Osteoblast (primary cell): ENCODE data around the gene PRKCE. TPM values are rescaled to one million over a fixed set of nuclear protein-coding genes. Genes with fewer than 3 reads are reported as not detected.

ENCODE experiments used
- DNase-seq: peaks from one replicate; pipeline ENCODE4 v3.0.0; 2011; ENCODE audit warnings: low spot score, mixed read lengths; ENCODE audit not compliant: insufficient read length; ENCODE audit errors: missing footprints
- H2AFZ ChIP-seq: 2 replicates; pipeline ENCODE4 v1.6.0; 2011; ENCODE audit warnings: mild to moderate bottlenecking, low read length
- H3K27ac ChIP-seq: 2 replicates; pipeline ENCODE4 v1.5.1; 2011; ENCODE audit warnings: mild to moderate bottlenecking, low read depth, low read length, moderate library complexity
- H3K27me3 ChIP-seq: 2 replicates; pipeline ENCODE4 v1.6.0; 2012; ENCODE audit warnings: mild to moderate bottlenecking, control low read depth, inconsistent platforms, low read length, moderate library complexity; ENCODE audit not compliant: insufficient read depth
- H3K36me3 ChIP-seq: 2 replicates; pipeline ENCODE4 v1.5.1; 2011; ENCODE audit warnings: mild to moderate bottlenecking, low read length, control low read depth, moderate library complexity; ENCODE audit not compliant: insufficient read depth
- H3K4me1 ChIP-seq: 2 replicates; pipeline ENCODE4 v1.5.1; 2011; ENCODE audit warnings: mild to moderate bottlenecking, low read length, control low read depth, moderate library complexity; ENCODE audit not compliant: insufficient read depth
- H3K4me2 ChIP-seq: 2 replicates; pipeline ENCODE4 v1.6.0; 2011; ENCODE audit warnings: mild to moderate bottlenecking, low read length; ENCODE audit not compliant: insufficient read depth
- H3K4me3 ChIP-seq: fragments of 200-600 bp; sonication (generic); 3 replicates; pipeline ENCODE4 v1.5.1; 2012; ENCODE audit warnings: mild to moderate bottlenecking, low read length, inconsistent platforms; ENCODE audit not compliant: insufficient read depth
- H3K79me2 ChIP-seq: 2 replicates; pipeline ENCODE4 v1.6.0; 2012; ENCODE audit warnings: mild to moderate bottlenecking, low read length, control low read depth, inconsistent platforms; ENCODE audit not compliant: insufficient read depth
- H3K9me3 ChIP-seq: 2 replicates; pipeline ENCODE4 v1.5.1; 2011; ENCODE audit warnings: low read depth, low read length, control low read depth
- H4K20me1 ChIP-seq: 2 replicates; pipeline ENCODE4 v1.6.0; 2012; ENCODE audit warnings: mild to moderate bottlenecking, low read length, control low read depth; ENCODE audit not compliant: insufficient read depth
- total RNA-seq: library from RNA; depleted of rRNA; stranded (reverse); fragments of >200 nt; gene quantifications from 2 replicates; pipeline ENCODE4 v1.2.3, GENCODE V29; 2012
- TF ChIP-seq, protein P1 (sequence below): IDR thresholded peaks from 2 replicates; pipeline ENCODE4 v1.5.1; 2011; ENCODE audit warnings: mild to moderate bottlenecking, low read depth, low read length, moderate library complexity; ENCODE audit errors: extremely low read depth

Gene PRKCE
- total RNA-seq, 1 donor: 22.1 TPM

DNA sequence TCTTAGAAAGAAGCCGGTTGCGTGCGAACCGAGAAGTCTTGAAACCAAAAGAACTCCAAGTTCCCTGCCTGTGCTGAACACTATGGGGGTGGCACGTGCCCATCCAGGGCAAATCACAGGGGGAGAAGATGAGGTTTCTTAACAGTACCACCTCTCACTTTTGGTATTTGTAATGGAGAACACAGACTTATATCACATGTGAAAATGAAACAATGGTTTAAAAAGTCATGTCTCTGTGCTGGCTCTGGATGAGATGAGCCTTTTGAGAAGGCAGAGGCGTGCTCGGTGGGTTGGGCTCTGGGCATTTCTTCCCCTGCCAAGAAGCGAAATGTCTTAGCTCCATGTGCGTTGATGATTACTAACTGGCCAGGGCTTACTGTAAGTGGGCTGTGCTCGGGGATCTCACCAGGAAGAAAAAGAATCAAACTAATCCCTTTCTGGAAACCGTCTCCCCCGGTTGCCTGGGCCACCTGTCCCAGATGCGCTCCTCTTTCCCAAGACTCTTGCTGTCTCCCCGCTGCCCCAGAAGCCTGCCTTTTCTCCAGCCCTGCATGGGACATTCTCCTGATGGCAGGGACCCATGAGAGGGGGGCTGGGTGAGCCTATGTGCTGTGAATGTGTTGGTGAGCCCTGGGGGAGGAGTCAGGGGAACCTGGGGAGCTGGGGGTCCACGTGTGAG lies 252.9 kb downstream of the PRKCE start:
- Histone ChIP-seq H3K27ac (no peak overlapping the region), H3K27me3 (no peaks in the 10 kb centered on the region), H4K20me1 (no peaks in the 10 kb centered on the region), H3K9me3 (no peaks in the 10 kb centered on the region), H3K36me3 (no peaks in the 10 kb centered on the region), H3K79me2 (no peaks in the 10 kb centered on the region), H2AFZ (no peak overlapping the region), H3K4me3 (no peak overlapping the region), H3K4me2 (peak overlapping the region; percentile 9), H3K4me1 (no peaks in the 10 kb centered on the region)
- DNase-seq: no peak
- TF ChIP-seq, protein P1, sequence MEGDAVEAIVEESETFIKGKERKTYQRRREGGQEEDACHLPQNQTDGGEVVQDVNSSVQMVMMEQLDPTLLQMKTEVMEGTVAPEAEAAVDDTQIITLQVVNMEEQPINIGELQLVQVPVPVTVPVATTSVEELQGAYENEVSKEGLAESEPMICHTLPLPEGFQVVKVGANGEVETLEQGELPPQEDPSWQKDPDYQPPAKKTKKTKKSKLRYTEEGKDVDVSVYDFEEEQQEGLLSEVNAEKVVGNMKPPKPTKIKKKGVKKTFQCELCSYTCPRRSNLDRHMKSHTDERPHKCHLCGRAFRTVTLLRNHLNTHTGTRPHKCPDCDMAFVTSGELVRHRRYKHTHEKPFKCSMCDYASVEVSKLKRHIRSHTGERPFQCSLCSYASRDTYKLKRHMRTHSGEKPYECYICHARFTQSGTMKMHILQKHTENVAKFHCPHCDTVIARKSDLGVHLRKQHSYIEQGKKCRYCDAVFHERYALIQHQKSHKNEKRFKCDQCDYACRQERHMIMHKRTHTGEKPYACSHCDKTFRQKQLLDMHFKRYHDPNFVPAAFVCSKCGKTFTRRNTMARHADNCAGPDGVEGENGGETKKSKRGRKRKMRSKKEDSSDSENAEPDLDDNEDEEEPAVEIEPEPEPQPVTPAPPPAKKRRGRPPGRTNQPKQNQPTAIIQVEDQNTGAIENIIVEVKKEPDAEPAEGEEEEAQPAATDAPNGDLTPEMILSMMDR: no peak

DNA sequence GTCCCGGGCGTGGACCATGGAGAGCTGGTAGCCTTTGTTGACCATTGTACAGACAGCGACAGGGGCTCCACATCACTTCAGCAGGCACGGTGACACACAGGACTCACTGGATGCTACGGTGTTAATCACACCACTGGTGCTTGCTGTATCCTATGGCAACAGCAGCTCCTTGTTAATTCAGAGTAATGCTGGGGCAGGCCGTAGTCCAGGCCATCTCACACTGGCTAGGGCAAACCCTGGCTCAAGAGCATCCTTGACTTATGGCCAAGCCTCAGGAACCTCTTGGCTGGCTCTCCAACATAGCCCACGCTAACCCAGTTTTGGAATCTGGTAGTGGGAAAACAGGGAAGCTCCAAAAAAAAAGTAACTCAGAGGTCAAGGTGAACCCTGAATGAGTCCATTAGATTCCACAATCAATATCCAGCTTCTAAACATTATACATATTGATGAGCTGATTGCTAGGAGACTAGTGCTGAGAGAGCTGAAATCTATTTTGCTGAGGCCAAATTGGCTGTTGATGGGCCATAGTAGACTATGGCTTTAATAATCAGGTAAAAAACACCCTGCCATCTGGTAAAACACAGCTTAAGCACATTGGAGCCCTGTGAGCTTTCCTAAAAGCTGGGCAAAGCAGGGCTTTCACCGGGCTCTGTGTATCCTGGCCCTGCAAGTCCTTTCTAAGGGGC lies 253.6 kb downstream of the PRKCE start:
- TF ChIP-seq, protein P1: no peak
- Histone ChIP-seq H3K4me2 (no peak overlapping the region), H2AFZ (no peak overlapping the region), H3K4me1 (no peaks in the 10 kb centered on the region), H3K27me3 (no peaks in the 10 kb centered on the region), H3K27ac (no peak overlapping the region), H3K79me2 (no peaks in the 10 kb centered on the region), H4K20me1 (no peaks in the 10 kb centered on the region), H3K36me3 (no peaks in the 10 kb centered on the region), H3K9me3 (no peaks in the 10 kb centered on the region), H3K4me3 (no peak overlapping the region)
- DNase-seq: peak; percentile 66

DNA sequence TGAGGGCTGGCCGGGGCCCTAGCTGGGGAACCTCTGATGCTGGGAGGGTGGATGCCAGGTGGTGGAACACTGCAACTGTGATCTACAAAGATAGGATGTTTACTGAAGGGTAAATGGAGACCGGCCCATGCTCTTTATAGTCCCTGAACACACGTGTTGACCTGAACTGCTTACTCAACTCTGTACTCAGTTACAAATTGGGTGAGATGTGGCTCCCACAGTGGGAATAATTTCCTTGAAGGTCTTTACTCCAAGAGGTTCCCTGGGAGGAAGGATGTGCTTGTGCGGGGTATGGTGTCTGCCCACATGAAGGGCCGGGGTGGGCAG lies 254.1 kb downstream of the PRKCE start:
- TF ChIP-seq, protein P1: no peak
- no peaks in the 10 kb centered on the region for H3K27me3 ChIP-seq
- no peaks in the 10 kb centered on the region for H4K20me1 ChIP-seq

DNA sequence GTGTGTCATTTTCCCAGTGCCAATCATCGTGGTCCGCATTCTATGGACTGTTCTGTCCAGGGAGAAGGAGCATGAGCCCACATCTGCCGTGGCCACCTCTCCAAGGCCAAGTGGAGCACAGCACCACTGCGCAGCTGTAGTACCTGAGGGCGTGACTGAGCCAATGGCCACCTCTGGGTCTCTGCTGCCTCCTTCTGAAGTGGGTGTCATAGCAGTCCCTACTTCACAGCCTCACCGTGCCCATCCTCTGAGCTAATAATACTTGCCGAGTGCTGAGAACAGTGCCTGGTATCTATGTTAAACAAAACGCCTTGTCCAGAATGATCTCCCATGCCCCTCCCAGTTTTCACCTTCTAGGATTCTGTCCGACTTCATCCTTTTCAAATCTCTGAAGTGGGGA lies 256.1 kb downstream of the PRKCE start:
- Histone ChIP-seq H3K27ac (no peak overlapping the region), H2AFZ (no peak overlapping the region), H3K79me2 (no peaks in the 10 kb centered on the region), H4K20me1 (no peaks in the 10 kb centered on the region), H3K4me1 (no peaks in the 10 kb centered on the region), H3K4me3 (no peak overlapping the region), H3K9me3 (no peaks in the 10 kb centered on the region), H3K27me3 (no peaks in the 10 kb centered on the region), H3K36me3 (no peaks in the 10 kb centered on the region), H3K4me2 (no peak overlapping the region)
- no peak for DNase-seq
- TF ChIP-seq, protein P1: no peak

More for the DNA sequence above, 254.1 kb downstream of the PRKCE start:
- Histone ChIP-seq H3K4me2 (no peak overlapping the region), H3K9me3 (no peaks in the 10 kb centered on the region), H3K79me2 (no peaks in the 10 kb centered on the region), H3K27ac (no peak overlapping the region), H2AFZ (no peak overlapping the region), H3K36me3 (no peaks in the 10 kb centered on the region), H3K4me3 (no peak overlapping the region), H3K4me1 (no peaks in the 10 kb centered on the region)
- DNase-seq: no peak
